Measurements from ENCODE around the gene MAP3K8.

Gene MAP3K8

DNA sequence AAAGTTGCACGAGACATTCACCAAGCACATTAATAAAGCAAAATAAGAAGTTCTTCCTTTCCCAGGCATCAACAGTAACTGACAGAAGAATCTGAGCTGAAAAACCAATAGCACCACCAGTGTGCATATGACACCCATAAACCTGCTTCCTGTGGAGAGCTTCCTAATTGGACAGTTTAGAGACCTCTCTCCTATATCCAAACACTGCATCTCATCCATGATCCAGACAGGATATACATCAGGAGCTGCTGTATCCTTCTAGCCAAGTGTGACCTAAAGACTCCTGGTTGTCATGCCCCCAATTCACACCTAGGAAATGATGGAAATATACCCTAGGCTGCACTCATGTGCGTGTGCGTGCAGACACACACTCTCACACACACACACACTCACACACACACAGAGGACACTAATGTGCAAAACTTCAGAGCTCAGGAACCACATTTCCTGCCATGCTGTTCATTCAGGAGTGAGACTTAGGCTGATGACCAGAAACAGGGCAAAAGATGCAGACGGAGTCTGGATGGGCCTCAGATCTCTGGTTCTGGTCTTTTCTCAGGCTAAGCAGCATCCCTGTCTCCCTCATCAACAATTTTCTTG lies 58.0 kb downstream of the MAP3K8 start:
- DNase-seq = no peak

GRCh38 chr10:30493609-30494530 lies 59.9 kb downstream of the MAP3K8 start:
- no peak for DNase-seq

DNA sequence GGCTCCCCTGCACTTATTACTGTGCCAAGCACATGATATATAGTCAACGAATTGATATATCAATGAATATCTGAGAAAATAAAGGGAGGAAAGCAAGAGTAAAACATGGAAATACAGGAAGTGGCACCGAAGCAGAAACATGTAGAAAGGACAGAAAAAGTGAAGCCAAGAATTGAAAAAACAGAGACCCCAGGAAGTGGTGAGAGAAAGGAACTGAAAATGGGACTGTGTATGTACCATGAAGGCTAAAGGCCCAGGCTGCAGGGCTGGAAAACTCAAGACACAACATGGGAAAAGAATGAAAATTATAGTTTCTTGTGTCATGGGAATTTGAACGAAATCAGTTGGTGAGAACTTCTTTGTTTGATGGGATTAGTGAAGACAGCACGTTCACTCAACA lies 60.6 kb downstream of the MAP3K8 start:
- DNase-seq = no peak

GRCh38 chr10:30495687-30496086 lies 61.7 kb downstream of the MAP3K8 start:
- no peak for DNase-seq

DNA sequence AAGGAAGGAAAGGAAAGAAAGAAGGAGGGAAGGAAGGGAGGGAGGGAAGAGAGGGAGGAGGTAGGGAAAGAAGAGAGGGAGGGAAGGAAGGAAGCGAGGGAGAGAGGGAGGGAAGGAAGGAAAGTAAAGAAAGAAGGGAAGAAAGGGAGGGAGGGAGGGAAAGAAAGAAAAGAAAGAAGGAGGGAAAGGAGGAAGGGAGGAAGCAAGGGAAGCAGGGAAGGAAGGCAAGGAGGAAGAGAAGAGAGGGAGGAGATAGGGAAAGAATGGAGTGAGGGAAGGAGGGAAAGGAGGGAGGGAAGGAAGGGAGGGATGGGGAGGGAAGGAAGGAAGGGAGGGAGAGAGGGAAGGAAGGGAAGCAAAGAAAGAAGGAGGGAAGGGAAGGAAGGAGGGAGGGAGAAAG lies 65.8 kb downstream of the MAP3K8 start:
- DNase-seq = no peak

GRCh38 chr10:30500534-30500933 lies 66.5 kb downstream of the MAP3K8 start:
- no peak for DNase-seq

GRCh38 chr10:30500963-30501504 lies 67.0 kb downstream of the MAP3K8 start:
- DNase-seq = no peak

- no peak for DNase-seq
Observed at GRCh38 chr10:30502266-30503060, 68.5 kb downstream of the MAP3K8 start.

DNA sequence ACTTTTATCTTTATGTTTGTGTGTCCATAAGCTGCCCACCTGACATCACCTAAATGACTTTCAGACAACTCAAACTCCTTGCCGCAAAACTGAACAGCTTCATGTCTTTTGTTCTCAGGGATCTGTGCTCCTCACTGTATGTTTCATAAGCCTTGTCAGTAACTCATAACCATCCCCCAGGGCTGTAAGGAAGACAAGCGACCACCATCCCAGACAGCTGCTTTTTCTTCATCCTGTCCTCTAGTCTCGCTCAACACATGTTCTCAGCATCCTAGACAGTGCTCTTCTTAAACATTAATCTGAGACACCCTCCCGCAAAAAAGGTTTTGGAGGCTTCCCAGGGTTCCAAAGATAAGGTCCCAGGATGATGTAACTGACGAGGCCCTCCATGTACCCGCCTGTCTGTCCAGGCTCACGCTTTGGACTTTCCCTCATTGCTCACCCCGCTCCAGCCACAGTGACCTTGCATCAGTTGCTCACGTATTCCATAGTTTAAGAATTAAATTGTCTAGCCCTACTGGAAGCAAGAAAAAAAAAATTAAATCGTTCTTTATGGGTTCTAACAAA lies 69.8 kb downstream of the MAP3K8 start:
- no peak for DNase-seq

DNA sequence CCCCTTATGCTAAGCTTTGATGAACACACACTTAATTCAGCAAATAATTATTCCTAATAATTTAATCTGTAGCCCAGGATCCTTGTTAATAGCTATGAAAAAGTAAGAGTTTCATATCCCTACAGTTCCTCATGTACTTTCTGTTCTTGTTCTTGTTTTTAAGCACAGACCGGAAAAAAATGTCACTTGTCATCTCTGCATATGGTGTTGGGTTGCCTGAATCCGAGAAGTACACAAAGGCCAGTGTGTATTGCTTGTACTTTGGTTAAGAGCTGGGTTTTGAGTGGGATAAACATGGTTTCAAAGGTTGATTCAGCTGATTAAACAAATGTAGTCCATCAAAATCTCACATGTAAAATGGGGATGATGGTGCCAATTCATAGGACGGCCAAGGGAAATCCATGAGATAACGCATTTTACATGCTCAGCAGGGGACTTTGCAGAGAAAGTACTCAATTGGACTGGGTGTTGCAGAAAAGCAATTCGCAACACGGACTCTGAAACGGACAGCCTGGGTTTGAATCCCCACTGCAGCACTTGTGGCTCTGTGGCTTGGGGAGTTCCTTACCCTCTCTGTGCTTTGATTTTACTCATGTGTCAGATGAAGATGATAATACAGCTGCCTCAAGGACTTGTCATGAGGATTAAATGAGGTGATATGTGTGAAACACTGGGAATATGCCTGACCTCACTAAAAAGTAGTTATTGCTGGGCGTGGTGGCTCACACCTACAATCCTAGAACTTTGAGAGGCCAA lies 71.7 kb downstream of the MAP3K8 start:
- DNase-seq = no peak

DNA sequence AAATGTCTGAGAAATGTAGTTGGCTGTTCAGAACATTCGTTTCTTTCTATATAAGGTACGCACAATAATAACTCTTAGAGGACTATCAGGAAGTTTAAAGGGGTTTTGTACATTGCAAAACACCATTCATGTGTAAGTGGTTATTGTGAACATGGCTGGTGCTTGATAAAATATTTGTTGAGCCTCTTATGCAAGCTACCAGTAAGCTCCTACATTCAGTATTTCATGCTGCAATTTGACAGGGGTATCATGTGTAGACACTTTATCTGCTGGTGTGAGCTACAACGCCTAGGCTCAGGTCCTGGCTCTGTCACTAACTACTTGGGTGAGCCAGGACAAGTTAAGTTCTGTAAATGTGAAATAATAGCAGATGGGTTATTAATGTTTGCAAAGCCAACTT lies 75.5 kb downstream of the MAP3K8 start:
- DNase-seq = no peak

GRCh38 chr10:30510184-30510931 lies 76.4 kb downstream of the MAP3K8 start:
- no peak for DNase-seq

DNA sequence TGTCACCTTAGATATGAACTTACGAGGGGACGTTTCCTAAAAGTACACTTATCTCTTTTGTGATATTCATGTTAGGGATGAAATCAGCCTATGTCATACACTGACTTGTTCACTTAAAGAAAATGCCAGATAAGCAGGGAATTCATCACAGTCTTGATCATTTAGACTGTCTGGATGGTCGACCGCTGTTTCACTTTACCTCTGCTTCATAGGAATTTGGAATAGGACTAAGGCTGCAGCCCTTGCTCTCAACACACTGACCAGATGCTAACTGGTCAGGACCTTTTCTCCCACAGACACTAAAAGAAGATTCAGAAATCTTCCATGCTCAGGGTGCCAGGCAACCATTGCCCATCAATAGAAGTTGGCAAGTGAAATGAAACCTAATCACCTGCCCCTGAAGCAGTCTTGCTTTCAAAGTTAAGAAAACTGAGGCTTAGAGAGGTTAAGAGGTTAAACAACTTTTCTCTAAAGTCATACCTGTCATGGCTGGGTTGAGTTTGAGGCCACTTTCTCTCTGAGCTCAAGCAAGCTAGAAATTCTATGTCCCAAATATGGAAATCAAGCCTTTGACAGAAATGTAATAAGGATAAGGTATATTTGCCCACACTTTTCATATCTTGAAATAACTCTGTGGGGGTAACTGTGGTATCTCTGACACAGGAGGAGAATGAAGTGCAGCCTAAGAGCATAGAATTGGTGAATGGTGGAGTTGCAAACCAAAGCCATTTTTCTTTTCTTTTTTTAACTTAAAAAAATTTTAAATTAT lies 77.1 kb downstream of the MAP3K8 start:
- no peak for DNase-seq
